Activated T-helper 9 cell treated with anti-CD3 and anti-CD28 coated beads, Interleukin-2, amount 50 U/mL, for 16 hours (primary cell): ENCODE results near the gene PADI4.
"Not testable (repeated sequence)": the region's sequence is repeated elsewhere in the genome, so short reads cannot be mapped to it uniquely, and the experiment has no call there.

ENCODE experiments used
- DNase-seq: peaks from one replicate; pipeline ENCODE4 v3.0.0-alpha.2; 2020; ENCODE audit warnings: low read depth

The PADI4 gene

DNA sequence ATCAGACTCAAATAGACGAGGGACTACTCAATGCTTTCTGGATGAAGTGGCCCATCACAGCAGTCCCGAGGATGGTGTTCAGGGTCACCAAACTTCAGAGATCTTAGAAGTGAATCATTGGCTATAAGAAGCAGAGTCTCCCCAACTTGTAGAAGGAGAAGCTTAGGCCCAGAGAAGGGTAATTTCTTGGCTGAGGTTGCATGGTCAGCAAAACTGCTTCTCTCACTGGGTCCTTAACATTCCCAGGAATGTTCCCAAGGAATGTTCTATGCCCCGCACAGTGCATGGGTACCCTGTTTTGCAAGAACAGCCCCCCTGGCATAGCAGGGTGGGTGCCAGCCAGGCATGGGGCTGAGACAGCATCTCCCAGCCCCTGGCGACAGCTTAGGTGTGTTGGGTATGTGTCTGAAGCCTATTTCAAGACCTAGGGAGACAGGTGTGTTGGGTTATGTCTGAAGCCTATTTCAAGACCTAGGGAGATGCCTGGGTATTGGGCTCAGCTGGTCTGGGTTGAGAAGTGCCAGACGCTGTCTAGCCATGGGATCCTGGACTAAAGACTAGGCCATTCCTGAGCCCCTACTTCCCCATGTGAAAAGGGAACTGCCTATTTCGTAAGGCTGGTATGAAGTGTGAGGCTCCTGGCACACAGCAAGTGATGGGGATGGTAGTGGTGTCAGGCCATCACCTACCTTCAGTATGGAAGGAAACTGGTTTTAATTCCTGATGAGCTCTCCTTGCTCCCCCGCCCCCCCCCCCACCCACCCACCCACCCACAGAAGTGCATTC, 90.1 kb downstream of the PADI4 start:
- no peak for DNase-seq

DNA sequence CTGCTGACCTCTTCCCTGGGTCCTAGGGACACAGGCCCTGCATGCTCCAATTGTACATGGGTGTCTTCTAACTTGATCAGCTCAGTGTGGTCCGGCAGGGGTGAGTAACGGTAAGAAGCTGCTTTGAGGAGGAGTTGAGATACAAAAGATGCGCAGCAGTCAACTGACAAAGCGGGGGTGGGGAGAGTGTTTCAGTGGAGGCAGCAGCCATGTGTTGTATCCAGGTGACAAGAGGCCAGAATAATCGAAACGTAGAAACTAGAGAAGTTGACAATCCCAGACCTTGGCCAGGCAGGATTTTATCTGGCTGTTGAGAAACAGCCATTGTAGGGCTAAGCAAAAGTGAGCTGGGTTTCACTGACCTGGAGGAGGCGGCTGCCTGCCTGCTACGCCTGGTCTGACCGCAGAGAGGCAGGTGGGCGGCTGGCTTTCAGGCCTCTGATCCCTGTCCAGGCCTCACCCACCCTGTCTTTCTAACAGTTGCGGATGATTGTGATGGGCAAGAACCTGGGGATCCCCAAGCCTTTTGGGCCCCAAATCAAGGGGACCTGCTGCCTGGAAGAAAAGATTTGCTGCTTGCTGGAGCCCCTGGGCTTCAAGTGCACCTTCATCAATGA, 92.8 kb downstream of the PADI4 start:
- no peak for DNase-seq

DNA sequence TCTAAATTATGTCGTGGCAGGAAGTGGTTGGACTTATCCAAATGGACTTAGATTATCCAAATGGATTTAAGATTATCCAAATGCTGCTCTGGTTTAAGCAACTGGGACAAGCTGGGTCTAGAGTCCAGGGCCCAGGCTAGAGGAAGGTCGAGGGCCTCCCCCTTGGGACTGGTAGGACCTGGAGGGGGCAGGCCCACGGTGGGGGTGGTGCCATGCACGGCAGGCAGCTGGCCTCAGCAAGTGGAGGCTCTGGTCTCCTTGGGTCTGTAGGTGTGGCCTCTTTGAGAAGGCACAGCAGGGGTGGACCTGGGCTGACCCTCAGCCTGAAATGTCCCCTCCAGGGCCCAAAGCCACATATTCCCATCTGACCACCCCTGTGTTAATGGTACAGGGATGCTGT, 93.8 kb downstream of the PADI4 start:
- DNase-seq = no peak

DNA sequence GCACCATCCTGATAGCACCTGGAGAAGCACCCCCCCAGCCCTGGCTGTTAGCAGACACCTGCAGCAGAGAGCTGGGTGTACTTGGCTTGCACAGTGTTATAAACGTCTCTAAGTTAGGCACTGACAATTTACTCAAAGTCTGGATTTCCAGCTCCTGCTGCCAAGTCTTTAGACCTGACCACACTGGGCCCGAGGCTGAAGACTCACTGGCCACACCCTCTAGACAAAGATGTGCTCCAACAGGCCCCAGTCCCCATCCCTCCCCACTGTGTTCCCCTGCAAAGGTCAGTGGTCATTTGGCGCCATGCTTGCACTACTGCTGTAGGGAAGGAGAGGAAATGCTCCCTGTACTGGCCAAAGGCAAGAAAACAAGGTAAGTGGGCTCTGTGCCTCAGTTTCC, 95.1 kb downstream of the PADI4 start:
- no peak for DNase-seq

DNA sequence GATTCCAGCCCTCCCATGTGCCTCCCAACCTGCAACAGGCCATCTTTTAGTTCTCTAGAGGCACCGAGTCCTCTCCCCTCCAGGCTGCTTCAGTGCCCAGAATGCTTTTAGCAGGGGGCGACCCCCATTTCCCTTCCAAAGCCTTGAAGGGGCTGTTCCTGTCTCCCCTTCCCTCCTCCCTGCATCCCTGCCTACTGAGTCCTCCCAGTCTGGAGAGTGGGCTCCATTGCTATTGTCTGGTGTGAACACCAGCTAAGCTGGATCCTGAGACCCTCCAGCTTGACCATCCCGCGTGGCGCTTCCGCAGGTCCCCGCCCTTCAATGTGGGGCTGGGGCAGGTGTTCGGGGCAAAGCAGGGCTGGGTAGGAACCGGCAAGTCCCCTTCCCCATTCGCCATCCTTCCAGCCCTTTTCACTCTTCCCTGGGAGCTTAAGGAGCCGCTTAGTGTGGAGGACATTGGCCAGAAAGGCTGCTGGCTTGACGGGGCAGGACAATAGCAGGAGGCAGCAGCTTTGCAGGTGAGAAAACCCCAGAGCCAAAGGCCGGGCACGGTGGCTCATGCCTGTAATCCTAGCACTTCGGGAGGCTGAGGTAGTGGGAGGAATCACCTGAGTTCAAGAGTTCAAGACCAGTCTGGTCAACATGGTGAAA, 96.2 kb downstream of the PADI4 start:
- DNase-seq = no peak

DNA sequence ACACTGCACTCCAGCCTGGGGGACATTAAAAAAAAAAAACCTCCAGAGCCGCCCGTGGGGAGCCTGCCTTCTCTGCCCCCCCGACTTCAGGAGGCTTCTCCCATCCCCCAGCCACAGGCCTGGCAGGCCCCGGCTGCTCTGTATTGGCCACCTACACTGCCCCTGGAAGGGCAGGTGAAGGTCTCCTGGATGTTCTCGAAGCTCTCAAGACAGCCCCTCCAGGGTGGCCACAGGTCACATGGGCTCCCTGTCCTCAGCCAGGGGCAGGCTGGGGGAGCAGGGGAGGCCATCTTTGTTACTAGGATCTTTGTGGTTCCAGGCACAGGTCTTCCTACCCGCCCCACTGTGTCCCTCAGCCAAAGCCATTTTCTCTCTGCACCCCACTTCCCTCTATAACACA, 96.8 kb downstream of the PADI4 start:
- DNase-seq = no peak

DNA sequence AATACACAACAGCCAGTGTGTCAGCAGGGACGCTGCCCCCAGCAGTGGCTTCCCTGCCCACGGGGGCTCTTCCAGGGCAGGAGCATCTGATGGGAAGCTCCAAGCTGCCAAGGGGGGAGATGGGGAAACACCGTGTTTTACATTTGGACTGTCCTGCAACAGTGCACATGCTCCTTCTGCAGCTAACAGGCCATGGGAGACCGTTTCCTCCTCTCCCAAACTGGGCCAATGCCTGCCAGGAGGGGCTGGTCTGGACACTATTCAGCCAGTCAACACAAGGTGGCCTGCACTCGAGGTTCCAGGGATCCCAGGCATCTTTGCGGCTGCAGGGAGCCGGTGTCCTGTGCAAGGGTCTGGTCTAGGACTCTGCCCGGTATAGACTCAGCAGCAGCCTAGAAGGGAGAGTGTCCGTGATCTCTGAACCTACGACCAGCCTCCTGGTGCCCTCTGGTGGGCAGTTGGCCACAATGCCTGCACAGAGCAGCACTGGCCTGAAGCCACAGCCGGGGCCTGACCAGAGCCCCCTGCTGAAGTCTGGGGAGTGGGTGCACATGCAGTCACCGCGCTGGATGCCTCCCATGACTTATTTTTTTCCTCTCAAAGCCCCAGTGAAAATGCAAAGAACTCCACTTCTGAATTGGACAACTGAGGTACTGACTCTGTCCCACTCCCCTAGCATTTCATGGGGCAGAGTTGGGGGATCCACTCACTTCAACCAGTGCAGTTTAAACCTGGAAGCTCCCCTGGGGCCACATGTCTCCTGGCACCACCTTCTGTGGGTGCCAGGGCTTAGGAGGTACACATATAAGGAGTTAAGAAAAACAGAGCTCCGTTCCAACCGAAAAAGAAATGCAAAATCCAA, 98.1 kb downstream of the PADI4 start:
- peak; percentile 5 for DNase-seq

DNA sequence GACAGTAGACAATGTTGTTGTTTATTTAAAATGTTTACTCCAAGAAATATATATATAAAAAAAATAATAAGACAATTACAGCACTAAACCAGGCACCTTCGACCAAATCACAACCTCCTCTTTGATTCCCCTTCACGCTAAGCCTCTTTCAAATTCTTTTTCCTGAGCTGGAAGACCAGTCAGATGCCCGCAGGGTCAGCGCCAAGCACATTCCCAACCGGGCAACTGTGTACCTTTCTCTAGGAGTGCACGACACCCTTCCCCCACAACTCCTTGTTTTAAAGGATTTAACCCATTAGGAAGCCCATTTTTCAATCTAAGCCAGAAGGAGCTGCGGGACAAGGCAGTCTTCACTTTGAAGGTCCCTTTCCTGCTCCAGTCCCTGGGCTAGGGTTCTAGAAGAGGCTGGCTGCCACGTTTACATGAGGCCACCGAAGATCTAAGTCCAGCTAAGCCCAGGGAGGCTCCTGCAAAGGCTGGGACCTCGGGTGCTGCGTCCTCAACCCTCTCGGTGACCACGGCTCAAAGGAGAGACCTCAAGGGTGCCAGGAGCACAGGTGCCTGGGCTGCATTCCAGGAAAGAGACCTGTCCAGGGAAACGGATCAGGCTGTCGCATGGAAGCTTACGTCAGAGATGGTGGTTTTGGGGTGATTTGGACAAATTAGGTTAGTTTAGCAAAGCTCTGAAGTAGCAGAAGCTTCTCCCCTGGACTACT, 98.9 kb downstream of the PADI4 start:
- not testable (repeated sequence) for DNase-seq

DNA sequence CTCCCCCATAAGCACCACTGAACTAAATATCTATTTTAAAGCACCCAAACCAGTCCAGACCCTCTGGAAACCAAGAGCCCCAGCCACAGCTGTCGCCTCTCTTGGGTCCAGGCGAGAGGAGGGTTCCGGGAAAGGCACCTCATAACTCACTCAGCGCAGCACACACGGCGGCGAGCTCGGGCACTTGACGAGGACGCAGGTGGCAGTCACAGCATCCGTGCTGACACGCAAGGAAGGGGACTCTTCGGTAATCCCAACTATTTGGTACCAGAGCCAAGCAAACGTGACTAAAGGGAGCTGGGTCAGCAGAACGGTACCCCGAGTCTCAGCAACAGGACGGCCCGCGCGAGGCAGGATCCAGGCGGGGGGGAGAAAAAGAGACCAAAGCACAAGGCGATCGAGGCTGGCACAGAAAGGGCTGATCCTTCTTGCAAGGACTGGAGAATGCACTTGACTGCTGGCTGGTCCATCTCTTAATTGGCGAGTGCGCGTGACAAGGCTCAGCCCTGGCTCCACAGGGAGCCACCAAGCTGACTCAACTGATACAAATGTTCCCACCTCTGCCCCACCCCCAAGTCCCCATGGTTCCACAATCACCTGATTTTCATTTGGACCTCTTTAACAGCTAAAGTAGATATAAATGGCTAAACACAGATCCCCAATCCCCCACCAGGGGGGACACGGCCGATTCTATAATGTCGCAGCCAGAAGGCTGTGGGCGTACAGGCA, 100.0 kb downstream of the PADI4 start:
- DNase-seq = not testable (repeated sequence)

DNA sequence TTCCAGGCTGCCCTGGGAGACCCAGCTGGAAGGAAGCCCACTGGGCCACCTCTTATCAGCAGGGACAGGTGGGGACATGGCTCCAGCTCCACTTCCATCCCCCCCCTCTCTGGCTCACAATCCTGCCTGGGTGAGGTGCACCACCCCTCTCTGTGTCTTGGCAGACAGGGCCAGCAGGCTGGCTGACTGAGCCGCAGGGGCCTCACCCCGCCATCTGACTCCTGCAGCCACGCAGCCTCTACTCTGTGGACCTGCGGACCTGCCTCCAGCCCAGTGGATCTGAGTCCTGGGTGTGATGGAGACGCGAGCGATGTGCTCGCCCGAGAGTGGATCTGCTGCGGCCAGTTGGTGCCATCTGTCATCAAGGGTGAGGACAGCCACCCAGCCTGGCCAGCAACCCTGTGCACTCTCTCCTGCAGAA, 101.4 kb downstream of the PADI4 start:
- DNase-seq = no peak

DNA sequence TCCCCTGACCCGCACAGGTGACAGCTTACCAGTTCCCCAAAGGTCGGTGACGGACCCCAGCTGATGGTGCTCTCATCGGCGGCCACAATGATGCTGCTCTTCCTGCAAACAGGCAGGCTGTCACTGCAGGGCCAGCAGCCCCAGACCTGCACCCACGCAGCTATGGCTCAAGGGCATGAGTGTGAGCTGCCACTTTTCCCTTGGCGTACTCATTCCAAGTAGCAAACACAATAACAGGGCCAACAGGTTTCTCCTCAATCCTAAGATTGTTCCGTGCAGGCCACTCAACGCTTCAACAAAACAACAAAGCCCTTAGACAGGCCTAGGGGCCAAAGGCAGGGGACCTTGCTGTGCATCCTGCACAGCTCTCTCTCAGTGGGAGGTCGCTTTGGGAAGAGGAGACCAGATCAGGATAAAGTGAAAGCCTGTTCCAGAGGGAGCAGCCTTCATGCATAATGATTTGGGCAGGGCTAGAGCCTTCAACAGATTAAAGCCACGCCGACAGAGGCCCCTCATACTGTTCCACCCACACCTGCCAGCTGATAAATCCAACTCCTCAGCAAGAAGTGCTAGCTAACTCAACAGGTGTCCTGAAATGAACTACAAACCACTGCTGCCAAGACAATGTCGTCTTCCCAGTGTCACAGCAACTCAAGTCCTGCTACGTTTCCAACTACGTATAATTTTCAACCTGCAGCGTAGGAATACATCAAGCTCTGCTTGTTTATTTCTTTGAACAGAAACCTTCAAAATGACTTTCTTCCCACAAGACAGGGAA, 104.3 kb downstream of the PADI4 start:
- DNase-seq = no peak
